BJ (cell line): Measurements from ENCODE around the gene NUDT16L1. TPM values are rescaled to one million over a fixed set of nuclear protein-coding genes. Genes with fewer than 3 reads are reported as not detected.

ENCODE experiments used
- CTCF ChIA-PET: fragments of 350-600 bp; formaldehyde crosslinking; extraction: SDS; loops from one replicate; lab custom pipeline; 2021; ENCODE audit warnings: antibody characterized with exemption, inconsistent platforms; lab: Yijun Ruan, JAX
- POLR2A ChIA-PET: fragments of 300-600 bp; sonication (Branson Sonifier 250); formaldehyde crosslinking; extraction: SDS; loops from one replicate; lab custom pipeline; 2021; ENCODE audit warnings: antibody characterized with exemption; lab: Charles Lee
- DNase-seq: peaks from one replicate; pipeline ENCODE4 v3.0.0-alpha.2; 2011; ENCODE audit warnings: low read depth
- H3K27me3 ChIP-seq: 2 replicates; pipeline ENCODE4 v1.6.0; 2011; ENCODE audit warnings: low read length; ENCODE audit not compliant: control insufficient read depth, insufficient read depth
- H3K36me3 ChIP-seq: 2 replicates; pipeline ENCODE4 v1.5.1; 2011; ENCODE audit warnings: low read length; ENCODE audit not compliant: control insufficient read depth, insufficient read depth
- H3K4me3 ChIP-seq: 2 replicates; pipeline ENCODE4 v1.5.1; 2011; ENCODE audit warnings: low read depth, mild to moderate bottlenecking, control low read depth, low read length
- CTCF ChIP-seq: IDR thresholded peaks from 2 replicates; pipeline ENCODE4 v1.5.1; 2011; ENCODE audit warnings: low read depth, mild to moderate bottlenecking, control low read depth, inconsistent platforms, low read length, moderate library complexity; ENCODE audit not compliant: insufficient read depth
- polyA plus RNA-seq: library from polyadenylated mRNA; depleted of rRNA; stranded (reverse); fragments of >200 nt; gene quantifications from 2 replicates; pipeline ENCODE4 v1.2.3, GENCODE V29; 2011

The NUDT16L1 gene
- polyA plus RNA-seq, 1 experiment: 33.3 TPM

GRCh38 chr16:4714996-4715395, 21.6 kb downstream of the NUDT16L1 start:
- TF ChIP-seq CTCF: no peak
- CTCF ChIA-PET: interaction anchor here (1.0 kb wide), 1 partner anchor 16 kb away, joined by 3 read pairs; no protein-coding TSS in a partner anchor
- no peak overlapping the region for H3K4me3 ChIP-seq
- POLR2A ChIA-PET: no interaction called here
- H3K27me3 ChIP-seq: no peaks in the 10 kb centered on the region
- H3K36me3 ChIP-seq: peaks cover 13% of the 10 kb centered on the region
- no peak for DNase-seq

- DNase-seq: no peak
- Histone ChIP-seq H3K36me3 (peaks cover 13% of the 10 kb centered on the region), H3K27me3 (no peaks in the 10 kb centered on the region), H3K4me3 (no peak overlapping the region)
- ChIA-PET POLR2A (no interaction called here), CTCF (interaction anchor here (1.3 kb wide), 1 partner anchor 23 kb away, joined by 3 read pairs; no protein-coding TSS in a partner anchor)
- TF ChIP-seq CTCF: no peak
These were observed 25.1 kb downstream of the NUDT16L1 start for GRCh38 chr16:4718466-4718865.

- no peak for TF ChIP-seq CTCF
- CTCF ChIA-PET: interaction anchor here (1.5 kb wide), 1 partner anchor 9 kb away, joined by 3 read pairs; no protein-coding TSS in a partner anchor
- peaks cover 18% of the 10 kb centered on the region for H3K36me3 ChIP-seq
- POLR2A ChIA-PET: no interaction called here
- H3K4me3 ChIP-seq: no peak overlapping the region
- no peak for DNase-seq
- H3K27me3 ChIP-seq: no peaks in the 10 kb centered on the region
These were observed 29.9 kb downstream of the NUDT16L1 start for GRCh38 chr16:4723071-4723767.

- Histone ChIP-seq H3K36me3 (peaks cover 19% of the 10 kb centered on the region), H3K27me3 (no peaks in the 10 kb centered on the region), H3K4me3 (no peak overlapping the region)
- no peak for TF ChIP-seq CTCF
- DNase-seq: no peak
- POLR2A ChIA-PET: no interaction called here
- CTCF ChIA-PET: interaction anchor here (1.2 to 1.5 kb wide), 2 partner anchors 11 to 14 kb away, joined by 3 read pairs; no protein-coding TSS in a partner anchor
These were observed 31.4 kb downstream of the NUDT16L1 start for GRCh38 chr16:4724661-4725270.

- no peak for DNase-seq
- POLR2A ChIA-PET: no interaction called here
- Histone ChIP-seq H3K4me3 (no peak overlapping the region), H3K27me3 (no peaks in the 10 kb centered on the region), H3K36me3 (peaks cover 20% of the 10 kb centered on the region)
- no peak for TF ChIP-seq CTCF
- CTCF ChIA-PET: no interaction called here
These were observed 33.3 kb downstream of the NUDT16L1 start for GRCh38 chr16:4726616-4727015.
